B cell (primary cell): ENCODE results near the gene CEP78. TPM values are rescaled to one million over a fixed set of nuclear protein-coding genes. Genes with fewer than 3 reads are reported as not detected.
"Not testable (repeated sequence)": the region's sequence is repeated elsewhere in the genome, so short reads cannot be mapped to it uniquely, and the experiment has no call there.

ENCODE experiments used
- ATAC-seq: fragments of 200-7000 bp; cut with Tn5 transposase; one replicate; pipeline ENCODE4 v1.10.0; 2021; ENCODE audit warnings: low read depth, mild to moderate bottlenecking, moderate number of reproducible peaks, moderate library complexity
- CTCF ChIA-PET: fragments of 350-600 bp; sonication (Branson Sonifier 250); formaldehyde crosslinking; loops from one replicate; lab custom pipeline; 2021; ENCODE audit warnings: antibody characterized with exemption, inconsistent platforms; lab: Charles Lee
- POLR2A ChIA-PET: fragments of 350-600 bp; sonication (Branson Sonifier 250); formaldehyde crosslinking; loops from one replicate; lab custom pipeline; 2021; ENCODE audit warnings: antibody characterized with exemption; lab: Charles Lee
- DNase-seq: peaks from one replicate; pipeline ENCODE4 v3.0.0; 2013
- H2AFZ ChIP-seq: 2 replicates; pipeline ENCODE4 v1.6.1; 2012; ENCODE audit warnings: mild to moderate bottlenecking, low read depth, low read length; ENCODE audit not compliant: insufficient read depth, poor library complexity, severe bottlenecking
- H3K27ac ChIP-seq, 2 donors: 1 replicate in 1 of 2; 2 replicates in 1 of 2; pipeline ENCODE4 v1.5.1; 2012 to 2013; ENCODE audit warnings: low read length in 2 of 2, mild to moderate bottlenecking in 2 of 2, moderate library complexity in 1 of 2
- H3K27me3 ChIP-seq, 4 experiments: fragments of 200-600 bp in 1 of 4; sonication (generic) in 1 of 4; replicated peaks in 1 of 4; 1 replicate in 2 of 4; 2 replicates in 2 of 4; pipeline versions ENCODE4 v1.6.1 to v1.7.0; 2013 to 2016; ENCODE audit warnings: low read length in 3 of 4, mild to moderate bottlenecking in 2 of 4, mixed read lengths in 1 of 4, moderate library complexity in 1 of 4; ENCODE audit not compliant: insufficient read depth in 4 of 4, control insufficient read depth in 3 of 4; ENCODE audit errors: control extremely low read depth in 1 of 4
- H3K36me3 ChIP-seq, 2 experiments: replicated peaks in 1 of 2; 1 replicate in 1 of 2; 2 replicates in 1 of 2; pipeline versions ENCODE4 v1.6.1 to v1.7.1; 2013; ENCODE audit warnings: low read length in 1 of 2; ENCODE audit not compliant: insufficient read depth in 2 of 2, control insufficient read depth in 1 of 2; ENCODE audit errors: control extremely low read depth in 1 of 2, extremely low read depth in 1 of 2
- H3K4me1 ChIP-seq, 2 donors: fragments of 200-600 bp in 1 of 2; sonication (generic) in 1 of 2; 1 replicate in 1 of 2; 2 replicates in 1 of 2; pipeline versions ENCODE4 v1.5.1 to v1.6.1; 2013 to 2017; ENCODE audit warnings: low read length in 2 of 2; ENCODE audit not compliant: control insufficient read depth in 2 of 2, insufficient read depth in 2 of 2
- H3K4me2 ChIP-seq: replicated peaks from 2 replicates; pipeline ENCODE3; 2012; ENCODE audit warnings: mild to moderate bottlenecking, low read depth, low read length; ENCODE audit not compliant: poor library complexity, severe bottlenecking
- H3K4me3 ChIP-seq, 5 experiments: fragments of 200-600 bp in 1 of 5; sonication (generic) in 1 of 5; 1 replicate in 3 of 5; 2 replicates in 2 of 5; pipeline versions ENCODE4 v1.5.1 to v1.7.0; 2011 to 2016; ENCODE audit warnings: low read length in 4 of 5, mild to moderate bottlenecking in 4 of 5, low read depth in 2 of 5, control low read depth in 1 of 5, moderate library complexity in 1 of 5; ENCODE audit not compliant: insufficient read depth in 1 of 5; ENCODE audit errors: control extremely low read depth in 1 of 5, extremely low read depth in 1 of 5
- H3K79me2 ChIP-seq: fragments of 200-600 bp; sonication (generic); one replicate; pipeline ENCODE4 v1.6.0; 2016; ENCODE audit warnings: low read length; ENCODE audit not compliant: control insufficient read depth, insufficient read depth
- H3K9ac ChIP-seq: fragments of 200-600 bp; sonication (generic); 2 replicates; pipeline ENCODE4 v1.6.1; 2017; ENCODE audit warnings: mild to moderate bottlenecking, low read length, moderate library complexity
- H3K9me3 ChIP-seq, 3 donors: one replicate each; pipeline versions ENCODE4 v1.6.1 to v1.7.1; 2013; ENCODE audit warnings: low read length in 2 of 3; ENCODE audit not compliant: control insufficient read depth in 2 of 3, insufficient read depth in 1 of 3; ENCODE audit errors: control extremely low read depth in 1 of 3
- H4K20me1 ChIP-seq: 2 replicates; pipeline ENCODE4 v1.6.0; 2012; ENCODE audit warnings: mild to moderate bottlenecking, low read length; ENCODE audit not compliant: insufficient read depth, control insufficient read depth, poor library complexity, severe bottlenecking
- H3K27ac Mint-ChIP-seq: one replicate; pipeline ENCODE4 v1.8.0; 2021; ENCODE audit warnings: mixed read lengths
- H3K27me3 Mint-ChIP-seq: one replicate; pipeline ENCODE4 v1.8.0; 2021; ENCODE audit warnings: mixed read lengths
- H3K4me1 Mint-ChIP-seq: one replicate; pipeline ENCODE4 v1.8.0; 2021; ENCODE audit warnings: mixed read lengths
- H3K4me3 Mint-ChIP-seq: one replicate; pipeline ENCODE4 v1.8.0; 2021; ENCODE audit warnings: mixed read lengths
- H3K9me3 Mint-ChIP-seq: one replicate; pipeline ENCODE4 v1.8.0; 2022; ENCODE audit warnings: mixed read lengths; ENCODE audit not compliant: insufficient read depth
- EZH2 ChIP-seq: IDR thresholded peaks from 2 replicates; pipeline ENCODE4 v1.6.1; 2012; ENCODE audit warnings: borderline replicate concordance, low read depth, mild to moderate bottlenecking, moderate library complexity, low read length; ENCODE audit not compliant: insufficient read depth, poor library complexity, severe bottlenecking
- WGBS: methylation state at CpG from one replicate; pipeline ENCODE4 v1.1.5; 2013; ENCODE audit warnings: missing lambda C conversion rate; ENCODE audit not compliant: insufficient coverage; 5-methylcytosine and 5-hydroxymethylcytosine counted together
- intact Hi-C: fragments of 100-400 bp; cut with micrococcal nuclease; formaldehyde crosslinking; loops from one replicate; pipeline ENCODE4 v1.10.0; 2022
- polyA plus RNA-seq: library from polyadenylated mRNA; depleted of rRNA; stranded (reverse); fragments of >200 nt; gene quantifications from 2 replicates; pipeline ENCODE4 v1.2.3, GENCODE V29; 2012
- total RNA-seq, 2 donors: library from RNA; stranded (reverse); fragments of 120-200 nt in 1 of 2; gene quantifications; 1 replicate in 1 of 2; 2 replicates in 1 of 2; pipeline versions ENCODE4 v1.2.3 to v1.2.4, GENCODE V29; 2013 to 2022
- TF ChIP-seq, protein P1 (sequence below): fragments of 200-600 bp; IDR thresholded peaks from one replicate; pipeline ENCODE4 v1.8.0; 2022; ENCODE audit warnings: antibody characterized with exemption, mild to moderate bottlenecking

Gene CEP78
- total and polyA plus RNA-seq, 2 donors (not counting 1 experiment from before 2014, with no cell fraction given): 7.2 to 28.8 TPM

DNA sequence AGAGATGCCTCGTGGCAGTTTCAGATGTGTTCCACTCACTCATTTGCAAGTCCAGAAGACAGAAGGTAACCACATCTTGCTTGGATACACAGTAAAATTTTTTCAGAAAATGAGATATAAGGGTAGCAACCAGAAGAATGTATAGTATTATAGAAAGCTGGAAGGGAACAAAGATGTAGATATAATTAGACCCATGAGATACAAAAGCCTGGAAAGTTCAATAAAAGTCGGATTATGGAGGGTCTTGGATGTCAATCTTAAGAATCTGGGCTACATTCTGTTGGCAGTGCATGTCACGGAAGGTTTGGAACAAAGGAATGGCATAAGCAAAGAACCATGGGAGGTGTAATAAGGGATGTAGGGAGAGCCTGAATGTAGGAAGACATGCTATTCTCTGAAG, 5.1 kb upstream of the CEP78 start:
- DNase-seq (no peak), ATAC-seq (no peak)
- Histone ChIP-seq H3K27ac (no peak overlapping the region), H3K9ac (no peak overlapping the region), H3K27me3 (no peaks in the 10 kb centered on the region), H3K4me2 (no peak overlapping the region), H3K9me3 (no peaks in the 10 kb centered on the region), H2AFZ (no peak overlapping the region), H3K4me1 (peaks cover 6 to 7% of the 10 kb centered on the region in 2 donors), H3K36me3 (no peaks in the 10 kb centered on the region), H4K20me1 (no peaks in the 10 kb centered on the region), H3K4me3 (no peak overlapping the region), H3K79me2 (no peaks in the 10 kb centered on the region)
- Mint-ChIP-seq H3K9me3 (no peaks in the 10 kb centered on the region), H3K27ac (no peak overlapping the region), H3K4me1 (peaks cover 5% of the 10 kb centered on the region), H3K4me3 (no peak overlapping the region), H3K27me3 (peaks cover 14% of the 10 kb centered on the region)
- ChIA-PET POLR2A (no interaction called here), CTCF (no interaction called here)
- 57% methylated on average over 1 of the region's 3 CpGs for WGBS
- intact Hi-C loops: no loop called here
- TF ChIP-seq, protein P1, sequence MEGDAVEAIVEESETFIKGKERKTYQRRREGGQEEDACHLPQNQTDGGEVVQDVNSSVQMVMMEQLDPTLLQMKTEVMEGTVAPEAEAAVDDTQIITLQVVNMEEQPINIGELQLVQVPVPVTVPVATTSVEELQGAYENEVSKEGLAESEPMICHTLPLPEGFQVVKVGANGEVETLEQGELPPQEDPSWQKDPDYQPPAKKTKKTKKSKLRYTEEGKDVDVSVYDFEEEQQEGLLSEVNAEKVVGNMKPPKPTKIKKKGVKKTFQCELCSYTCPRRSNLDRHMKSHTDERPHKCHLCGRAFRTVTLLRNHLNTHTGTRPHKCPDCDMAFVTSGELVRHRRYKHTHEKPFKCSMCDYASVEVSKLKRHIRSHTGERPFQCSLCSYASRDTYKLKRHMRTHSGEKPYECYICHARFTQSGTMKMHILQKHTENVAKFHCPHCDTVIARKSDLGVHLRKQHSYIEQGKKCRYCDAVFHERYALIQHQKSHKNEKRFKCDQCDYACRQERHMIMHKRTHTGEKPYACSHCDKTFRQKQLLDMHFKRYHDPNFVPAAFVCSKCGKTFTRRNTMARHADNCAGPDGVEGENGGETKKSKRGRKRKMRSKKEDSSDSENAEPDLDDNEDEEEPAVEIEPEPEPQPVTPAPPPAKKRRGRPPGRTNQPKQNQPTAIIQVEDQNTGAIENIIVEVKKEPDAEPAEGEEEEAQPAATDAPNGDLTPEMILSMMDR: no peak
- TF ChIP-seq EZH2: no peak

DNA sequence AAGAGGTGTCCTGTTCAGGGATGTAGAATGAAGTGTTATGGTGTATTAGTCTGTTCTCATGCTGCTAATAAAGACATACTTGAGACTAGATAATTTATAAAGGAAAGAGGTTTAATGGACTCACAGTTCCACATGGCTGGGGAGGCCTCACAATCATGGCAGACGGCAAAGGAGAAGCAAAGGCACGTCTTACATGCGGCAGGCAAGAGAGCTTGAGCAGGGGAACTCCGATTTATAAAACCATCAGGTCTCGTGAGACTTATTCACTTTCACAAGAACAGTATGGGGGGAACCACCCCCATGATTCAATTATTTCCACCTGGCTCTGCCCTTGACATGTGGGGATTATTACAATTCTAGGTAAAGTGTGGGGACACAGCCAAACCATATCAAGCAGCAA, 3.4 kb upstream of the CEP78 start:
- H3K4me2 ChIP-seq, H4K20me1 ChIP-seq, H3K27ac Mint-ChIP-seq: not testable (repeated sequence)

More for the DNA sequence above, 3.4 kb upstream of the CEP78 start:
- H3K27me3 Mint-ChIP-seq, H3K27me3 ChIP-seq, H3K36me3 ChIP-seq, H3K27ac ChIP-seq, H3K79me2 ChIP-seq, POLR2A ChIA-PET, ATAC-seq, CTCF ChIA-PET, intact Hi-C loops, H3K4me3 Mint-ChIP-seq, H3K9me3 Mint-ChIP-seq, H3K9ac ChIP-seq, H2AFZ ChIP-seq, H3K4me3 ChIP-seq, H3K9me3 ChIP-seq: not testable (repeated sequence)
- DNase-seq: peak; percentile 27
- peaks cover 15% of the 10 kb centered on the region for H3K4me1 Mint-ChIP-seq
- H3K4me1 ChIP-seq: peaks cover 13 to 17% of the 10 kb centered on the region in 2 donors
- WGBS: 7% methylated on average over 3 of the region's 5 CpGs
